GM19452 (cell line): Measurements from ENCODE around the gene CNOT2.
"Not testable (repeated sequence)": the region's sequence is repeated elsewhere in the genome, so short reads cannot be mapped to it uniquely, and the experiment has no call there.

ENCODE experiments used
- ATAC-seq: cut with Tn5 transposase; IDR thresholded peaks from one replicate; pipeline ENCODE4 v1.9.1; 2021; ENCODE audit not compliant: unreplicated experiment

CNOT2 gene

DNA sequence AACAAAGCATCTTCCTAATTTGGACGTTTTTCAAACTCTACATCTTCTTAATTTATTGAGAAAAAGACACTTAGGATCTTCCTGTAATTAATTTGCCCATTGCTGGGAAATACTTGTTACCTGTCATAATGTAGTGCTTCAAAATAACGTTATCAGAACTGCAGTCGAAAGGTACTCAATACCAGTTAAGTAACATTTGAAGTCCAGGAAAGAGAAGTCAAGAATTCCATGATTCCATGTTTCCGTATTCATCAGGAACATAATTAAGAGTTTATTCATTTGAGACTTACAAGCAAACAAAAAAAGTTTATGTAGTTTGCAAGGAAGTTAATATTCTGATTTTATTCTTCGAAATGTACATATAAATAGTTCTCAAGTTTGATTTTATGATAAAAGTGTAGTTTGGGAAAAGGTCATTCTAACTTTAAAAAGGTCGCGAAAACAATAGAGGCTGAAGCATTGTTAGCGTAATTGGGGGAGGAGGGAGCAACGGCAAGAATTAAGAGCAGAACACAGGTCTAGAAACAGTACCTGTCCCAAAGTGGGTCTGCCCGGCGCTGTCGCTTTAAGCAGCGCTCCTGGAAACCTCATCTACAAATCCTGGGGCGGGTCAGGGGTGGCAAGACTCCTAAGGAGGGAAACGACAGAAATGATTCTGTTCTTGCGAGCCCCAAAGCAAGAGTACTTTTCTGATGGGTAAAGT lies 121.6 kb downstream of the CNOT2 start:
- ATAC-seq, result no peak

DNA sequence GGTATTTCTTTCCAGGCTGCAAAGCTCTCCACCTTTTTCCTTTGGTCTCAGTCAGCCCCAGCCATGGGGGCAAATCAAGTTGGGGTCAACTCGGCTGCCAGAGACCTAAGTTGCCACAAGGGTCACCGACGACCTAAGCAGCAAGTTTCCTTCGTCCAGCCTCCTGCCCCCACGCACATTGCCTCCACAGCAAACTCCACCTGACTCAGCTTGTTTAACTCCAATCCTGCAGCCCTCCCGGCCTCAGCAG lies 122.1 kb downstream of the CNOT2 start:
- peak; percentile 0 for ATAC-seq

DNA sequence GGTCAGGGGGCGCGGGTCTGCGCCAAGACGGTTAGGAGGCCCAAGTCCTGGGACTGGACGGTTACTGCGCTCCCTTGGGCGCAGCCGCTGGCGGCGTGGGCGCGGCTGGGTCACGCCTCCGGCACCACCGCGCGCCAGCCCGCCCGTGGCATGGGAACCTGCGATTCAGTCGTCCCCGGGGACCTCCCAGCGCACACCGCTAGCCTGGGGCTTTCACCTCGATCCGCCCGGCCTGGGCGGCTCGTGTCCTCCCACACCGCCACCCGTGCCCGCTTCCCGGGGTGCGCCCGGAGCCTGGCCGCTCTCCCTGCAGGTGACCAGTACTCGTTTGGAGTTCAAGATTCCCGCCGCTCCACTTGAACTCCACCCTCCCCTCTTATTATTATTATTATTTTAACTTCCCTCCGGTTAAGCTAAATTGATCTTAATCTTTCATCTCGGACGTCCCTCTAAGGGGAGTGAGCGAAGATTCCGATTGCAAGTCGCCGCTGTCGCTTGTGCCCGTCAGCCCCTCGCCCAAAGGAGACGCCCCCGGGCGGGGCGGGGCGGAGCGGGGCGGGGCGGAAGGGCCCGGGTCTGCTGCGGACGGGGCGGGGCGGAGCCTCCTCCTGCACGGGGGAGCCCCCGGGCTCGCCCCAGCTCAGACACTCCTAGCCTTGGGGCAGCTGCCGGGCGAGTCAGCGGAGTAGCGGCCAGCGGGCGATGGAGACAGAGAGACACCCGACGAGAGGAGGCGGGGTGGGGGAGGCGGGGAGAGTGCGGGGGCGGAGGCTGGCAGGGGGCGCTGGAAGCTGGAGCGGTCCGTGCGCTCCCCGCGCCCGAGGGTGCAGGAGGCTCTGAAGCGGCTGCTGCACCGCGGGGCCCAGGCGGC lies 122.7 kb downstream of the CNOT2 start, which contains the start of gene KCNMB4:
Gene KCNMB4 (plus strand): TSS at position 643 of the 871 bp plus-strand sequence. CDS start 445 bp downstream, outside the sequence.
- ATAC-seq, result peak; percentile 77

- ATAC-seq, result peak; percentile 34
Observed at GRCh38 chr12:70366581-70367257, 123.5 kb downstream of the CNOT2 start.

GRCh38 chr12:70367258-70368141 lies 124.3 kb downstream of the CNOT2 start:
- ATAC-seq, result no peak

DNA sequence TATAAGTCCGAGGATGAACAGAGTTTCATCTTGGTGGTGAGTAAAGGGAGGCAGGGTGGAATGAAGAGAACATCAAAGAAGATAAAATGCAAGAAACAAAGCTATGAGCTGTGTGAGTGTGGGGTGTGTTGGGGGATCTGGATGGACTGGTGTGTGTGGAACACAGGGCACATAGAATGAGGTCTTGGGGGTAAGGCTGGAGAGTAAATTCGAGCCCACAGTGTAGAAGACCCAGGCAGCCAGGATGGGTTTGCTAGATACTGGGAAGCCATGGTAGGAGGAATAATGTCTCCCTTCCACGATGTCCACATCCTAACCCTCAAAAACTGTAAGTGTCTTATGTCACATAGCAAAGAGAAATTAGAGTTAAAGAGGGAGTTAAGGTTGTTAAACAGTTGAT lies 129.6 kb downstream of the CNOT2 start:
- ATAC-seq, result no peak

DNA sequence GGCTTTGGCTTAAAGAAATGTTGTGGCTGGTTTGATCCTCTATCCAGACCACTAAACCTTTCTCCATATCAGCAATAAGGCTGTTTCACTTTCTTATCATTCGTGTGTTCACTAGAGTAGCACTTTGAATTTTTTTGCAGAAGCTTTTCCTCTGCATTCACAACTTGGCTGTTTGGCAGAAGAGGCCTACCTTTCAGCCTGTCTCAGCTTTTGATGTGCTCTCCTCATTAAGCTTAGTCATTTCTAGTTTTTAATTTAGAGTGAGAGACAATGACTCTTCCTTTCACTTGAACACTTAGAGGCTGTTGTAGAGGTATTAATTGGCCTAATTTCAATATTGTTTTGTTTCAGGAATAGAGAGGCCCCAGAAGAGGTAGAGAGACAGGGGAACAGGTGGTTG lies 136.6 kb downstream of the CNOT2 start:
- no peak for ATAC-seq

DNA sequence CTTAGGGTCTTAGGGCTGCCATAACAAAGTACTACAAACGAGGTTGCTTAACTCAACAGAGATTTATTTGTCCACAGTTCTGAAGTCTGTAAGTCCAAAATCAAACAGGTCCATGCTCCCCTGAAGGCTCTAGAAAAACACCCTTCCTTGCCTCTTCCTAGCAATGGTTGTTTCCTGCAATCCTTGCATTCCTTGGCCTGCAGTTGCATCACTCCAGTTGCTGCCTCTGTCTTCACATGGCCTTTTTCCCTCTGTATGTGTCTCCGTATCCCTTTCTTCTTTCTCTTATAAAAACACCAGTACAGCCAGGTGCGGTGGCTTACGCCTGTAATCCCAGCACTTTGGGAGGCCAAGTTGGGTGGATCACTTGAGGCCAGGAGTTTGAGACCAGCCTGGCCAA lies 140.3 kb downstream of the CNOT2 start:
- no peak for ATAC-seq

GRCh38 chr12:70383886-70384285 lies 140.7 kb downstream of the CNOT2 start:
- no peak for ATAC-seq

DNA sequence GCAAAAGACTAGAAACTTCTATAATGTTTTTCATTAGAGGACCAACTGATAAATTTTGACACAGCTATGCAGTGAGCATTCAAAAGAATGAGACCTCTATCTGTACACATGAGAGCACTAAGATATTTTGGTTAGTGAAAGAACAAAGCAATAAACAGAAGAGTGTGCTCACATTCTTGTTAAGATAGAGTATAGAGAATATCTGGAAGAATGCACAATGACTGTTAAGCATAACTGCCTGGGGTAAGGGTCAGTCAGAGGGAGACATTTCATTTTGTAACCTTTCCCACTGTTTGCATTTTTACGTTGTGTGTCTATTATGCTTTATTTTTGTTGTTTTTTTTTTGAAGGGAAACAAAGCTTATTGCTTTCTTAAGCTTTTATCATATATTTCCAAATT lies 143.5 kb downstream of the CNOT2 start:
- no peak for ATAC-seq

DNA sequence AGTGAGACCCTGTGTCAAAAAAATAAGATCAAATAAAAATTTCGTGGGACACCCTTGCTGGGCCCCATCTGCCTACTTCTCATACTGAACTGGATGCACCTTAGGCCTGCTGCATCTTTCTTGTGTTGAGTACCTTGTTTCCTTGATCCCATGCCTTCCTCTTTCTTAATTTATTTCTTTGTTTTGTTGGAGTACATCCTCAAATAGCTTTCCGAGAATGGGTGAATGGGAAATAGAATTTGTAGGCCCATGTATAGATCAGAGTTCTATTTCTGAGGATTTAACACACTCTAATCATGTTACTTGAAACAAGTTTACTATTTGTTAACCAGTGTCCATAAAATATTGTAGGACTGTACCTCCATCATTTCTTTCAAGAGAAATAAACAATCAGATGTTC lies 146.4 kb downstream of the CNOT2 start:
- no peak for ATAC-seq

DNA sequence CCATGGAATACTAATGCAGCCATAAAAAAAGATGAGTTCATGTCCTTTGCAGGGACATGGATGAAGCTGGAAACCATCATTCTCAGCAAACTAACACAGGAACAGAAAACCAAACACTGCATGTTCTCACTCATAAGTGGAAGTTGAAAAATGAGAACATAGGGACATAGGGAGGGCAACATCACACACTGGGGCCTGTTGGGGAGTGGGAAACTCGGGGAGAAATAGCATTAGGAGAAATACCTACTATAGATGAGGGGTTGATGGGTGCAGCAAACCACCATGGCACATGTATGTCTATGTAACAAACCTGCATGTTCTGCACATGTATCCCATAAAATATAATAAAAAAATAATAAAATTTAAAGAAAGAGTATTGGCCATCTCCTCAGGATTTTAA lies 149.4 kb downstream of the CNOT2 start:
- ATAC-seq, result not testable (repeated sequence)

GRCh38 chr12:70393787-70394499 lies 150.7 kb downstream of the CNOT2 start:
- no peak for ATAC-seq

GRCh38 chr12:70398002-70398401 lies 154.8 kb downstream of the CNOT2 start:
- no peak for ATAC-seq

DNA sequence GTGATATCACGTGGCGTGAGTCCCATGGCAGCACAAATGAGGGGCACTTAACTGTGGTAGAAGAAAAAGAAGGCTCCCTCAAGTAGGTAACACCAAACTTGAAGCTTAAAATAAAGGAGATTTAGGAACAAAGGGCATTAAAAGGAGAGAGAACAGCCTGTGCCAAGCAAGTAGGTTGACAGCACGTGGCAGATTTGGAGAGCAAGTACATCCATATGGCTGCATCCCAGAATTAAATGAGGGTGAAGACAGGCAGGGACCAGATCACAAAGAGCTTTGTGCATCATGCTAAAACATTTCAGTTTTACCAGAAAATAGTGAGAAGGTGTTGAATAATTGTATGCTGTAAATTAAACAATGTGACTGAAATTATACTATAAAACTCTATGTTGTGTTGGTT lies 155.6 kb downstream of the CNOT2 start:
- no peak for ATAC-seq

- no peak for ATAC-seq
Observed at GRCh38 chr12:70399311-70399710, 156.1 kb downstream of the CNOT2 start.

DNA sequence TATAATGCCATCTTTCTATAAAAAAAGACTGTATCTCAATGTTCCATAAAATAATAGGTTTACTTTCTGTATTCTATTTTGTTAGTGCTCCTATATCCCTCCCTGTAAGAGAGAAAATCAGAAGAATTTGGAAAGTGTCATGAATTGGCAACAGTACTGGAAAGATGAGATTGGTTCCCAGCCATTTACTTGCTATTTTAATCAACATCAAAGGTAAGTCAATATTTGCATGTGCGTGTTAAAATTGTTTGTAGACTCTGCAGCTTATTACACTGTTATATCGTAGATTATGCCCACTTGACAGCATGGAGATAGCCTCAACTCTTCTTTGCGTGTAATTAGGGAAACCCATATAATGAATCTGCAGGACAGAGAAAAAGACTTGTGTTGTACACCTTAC lies 156.9 kb downstream of the CNOT2 start:
- ATAC-seq, result no peak

DNA sequence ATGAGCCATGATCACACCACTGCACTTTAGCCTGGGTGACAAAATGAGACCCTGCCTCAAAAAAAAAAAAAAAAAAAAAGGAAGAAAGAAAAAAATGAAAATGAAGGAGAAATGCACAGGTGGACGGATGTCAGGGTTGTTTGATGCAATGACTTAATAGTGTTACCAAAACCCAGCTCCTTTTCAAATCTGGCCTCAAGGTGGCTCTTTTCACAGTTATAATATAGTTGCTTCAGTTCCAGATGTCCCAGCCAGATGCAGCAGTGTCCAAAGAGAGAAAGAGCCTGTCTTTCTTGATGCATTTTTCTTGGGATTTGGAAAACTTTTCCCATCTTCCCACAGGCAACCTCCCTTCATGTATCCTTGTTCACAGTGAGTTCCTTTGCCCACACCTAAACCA lies 159.4 kb downstream of the CNOT2 start:
- no peak for ATAC-seq

DNA sequence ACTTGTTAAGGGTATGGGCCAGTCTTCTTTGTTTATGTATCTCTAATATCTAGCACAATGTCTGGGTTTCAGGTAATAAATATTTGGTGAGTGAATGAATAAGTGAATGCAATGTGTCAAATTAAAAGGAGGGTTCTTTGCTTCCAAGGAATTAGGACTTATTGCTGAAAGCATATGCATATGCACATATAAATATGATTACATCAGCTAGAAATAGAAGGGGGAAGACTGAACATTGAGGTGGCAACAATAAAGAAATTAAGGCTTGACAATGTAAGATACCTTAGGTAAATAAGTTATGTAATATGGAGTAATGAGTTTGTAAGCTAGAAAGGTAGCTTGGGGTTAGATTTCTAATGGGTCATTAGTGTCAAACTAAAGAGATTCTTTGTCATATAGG lies 160.6 kb downstream of the CNOT2 start:
- ATAC-seq, result no peak
